NCI-H2029 (cell line): ENCODE measurements around the gene TUBGCP6.

Source experiments
- DNase-seq: peaks from one replicate; lab custom pipeline; 2025; lab: John Stamatoyannopoulos, UW

Gene TUBGCP6

GRCh38 chr22:50244420-50245213 is at the start of gene TUBGCP6:
Gene TUBGCP6, minus strand, starts transcription at chr22:50245023. Its CDS starts 564 bp downstream, at chr22:50244459.
- DNase-seq: peak; percentile 75

- DNase-seq: no peak
These were observed 49.5 kb upstream of the TUBGCP6 start for GRCh38 chr22:50294319-50294656.

- DNase-seq: no peak
These were observed 48.9 kb upstream of the TUBGCP6 start for GRCh38 chr22:50293441-50294318.

GRCh38 chr22:50292643-50293440 is 48.0 kb upstream of the TUBGCP6 start:
- DNase-seq: no peak

- no peak for DNase-seq
These were observed 45.3 kb upstream of the TUBGCP6 start for GRCh38 chr22:50289942-50290630.

GRCh38 chr22:50289151-50289941 is 44.5 kb upstream of the TUBGCP6 start:
- DNase-seq: no peak

GRCh38 chr22:50287731-50288130 is 42.9 kb upstream of the TUBGCP6 start:
- no peak for DNase-seq

- no peak for DNase-seq
These were observed 42.0 kb upstream of the TUBGCP6 start for GRCh38 chr22:50286701-50287318.

- DNase-seq: no peak
These were observed 41.5 kb upstream of the TUBGCP6 start for GRCh38 chr22:50286275-50286674.

- DNase-seq: no peak
These were observed 40.9 kb upstream of the TUBGCP6 start for GRCh38 chr22:50285568-50286229.

GRCh38 chr22:50284479-50284878 is 39.7 kb upstream of the TUBGCP6 start:
- DNase-seq: no peak

GRCh38 chr22:50283821-50284220 is 39.0 kb upstream of the TUBGCP6 start:
- no peak for DNase-seq

- DNase-seq: no peak
These were observed 37.7 kb upstream of the TUBGCP6 start for GRCh38 chr22:50282361-50283155.

GRCh38 chr22:50281957-50282356 is 37.1 kb upstream of the TUBGCP6 start:
- DNase-seq: no peak

GRCh38 chr22:50281384-50281760 is 36.5 kb upstream of the TUBGCP6 start:
- DNase-seq: no peak

GRCh38 chr22:50280708-50281383 is 36.0 kb upstream of the TUBGCP6 start:
- DNase-seq: no peak

GRCh38 chr22:50280022-50280707 is 35.3 kb upstream of the TUBGCP6 start:
- no peak for DNase-seq
